ENCODE measurements around the gene KLRD1. TPM values are rescaled to one million over a fixed set of nuclear protein-coding genes. Genes with fewer than 3 reads are reported as not detected.

Gene KLRD1
- total and polyA plus RNA-seq, 12 donors, result 0.10 to 3.1 (median 0.68) TPM

DNA sequence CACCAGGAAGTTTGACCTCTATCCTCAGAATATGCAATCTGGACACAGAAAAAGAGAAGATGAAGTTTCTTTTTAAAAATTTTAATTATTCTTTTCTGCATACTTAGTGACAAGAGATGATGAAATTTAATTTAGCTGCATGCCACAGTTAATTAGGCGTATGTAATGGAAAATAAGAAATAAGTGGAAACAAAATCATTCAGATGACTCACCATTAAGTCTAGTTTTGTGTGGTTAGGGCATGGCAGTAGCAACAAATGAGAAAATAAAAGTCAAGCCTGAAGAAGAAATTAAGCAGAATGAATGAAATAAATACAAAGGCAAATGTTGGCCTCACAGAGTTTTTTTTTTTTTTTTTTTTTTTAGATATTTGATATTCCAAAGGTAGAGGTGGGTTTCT, 30.9 kb upstream of the KLRD1 start:
- H3K36me3 ChIP-seq (replicated peaks in 1 of 2), result no peaks in the 10 kb centered on the region
- no peaks in the 10 kb centered on the region for H3K9me3 ChIP-seq (replicated peaks in 1 of 3)
- WGBS, 4 donors, result 71 to 82% (median 78%) methylated on average over 1 of the region's 1 CpG
- H3K4me1 ChIP-seq (replicated peaks in 1 of 2), result no peaks in the 10 kb centered on the region
- no peaks in the 10 kb centered on the region for H3K27me3 ChIP-seq
- intact Hi-C loops (cut with DNase I), result no loop called here
- no peak for TF ChIP-seq POLR2A (IDR thresholded peaks at IDR 0.05)
- TF ChIP-seq CTCF (IDR thresholded peaks at IDR 0.05), result no peak
- no peak overlapping the region for H3K27ac ChIP-seq
- no peak for DNase-seq
- no peak overlapping the region for H3K4me3 ChIP-seq

- H3K4me1 ChIP-seq (replicated peaks in 1 of 2), result no peaks in the 10 kb centered on the region
- DNase-seq, result no peak
- no peaks in the 10 kb centered on the region for H3K36me3 ChIP-seq (replicated peaks in 1 of 2)
- no peak overlapping the region for H3K4me3 ChIP-seq
- intact Hi-C loops (cut with DNase I), result no loop called here
- no peak overlapping the region for H3K27ac ChIP-seq
- 77 to 92% (median 88%) methylated on average over 2 of the region's 2 CpGs for WGBS, 4 donors
- TF ChIP-seq CTCF (IDR thresholded peaks at IDR 0.05) (no peak), POLR2A (IDR thresholded peaks at IDR 0.05) (no peak)
- H3K9me3 ChIP-seq (replicated peaks in 1 of 3), result no peaks in the 10 kb centered on the region
- no peaks in the 10 kb centered on the region for H3K27me3 ChIP-seq
These were observed 29.6 kb upstream of the KLRD1 start for GRCh38 chr12:10278104-10278503.

DNA sequence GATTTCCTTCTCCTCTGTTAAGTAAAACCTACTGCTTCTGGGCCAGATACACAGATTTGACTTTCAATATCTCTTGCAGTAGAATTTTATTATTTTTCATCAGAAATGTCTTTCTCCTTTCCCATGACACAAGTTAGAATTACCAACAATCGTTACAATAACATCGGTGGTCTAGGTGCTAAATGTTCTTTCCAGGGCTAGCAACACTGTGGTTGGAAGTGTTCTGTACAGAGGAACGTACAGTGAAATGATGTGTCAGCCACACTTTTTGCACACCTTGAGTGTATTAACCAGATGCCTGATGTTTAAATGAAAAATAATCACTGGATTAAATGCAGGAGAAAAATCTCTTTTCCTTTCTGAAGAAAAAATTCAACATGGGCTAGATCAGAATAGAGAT, 27.7 kb upstream of the KLRD1 start:
- TF ChIP-seq POLR2A (IDR thresholded peaks at IDR 0.05), result no peak
- H3K4me1 ChIP-seq (replicated peaks in 1 of 2), result no peaks in the 10 kb centered on the region
- no peak overlapping the region for H3K27ac ChIP-seq
- 79 to 83% (median 81%) methylated on average over 3 of the region's 3 CpGs for WGBS, 4 donors
- no peaks in the 10 kb centered on the region for H3K36me3 ChIP-seq (replicated peaks in 1 of 2)
- H3K27me3 ChIP-seq, result no peaks in the 10 kb centered on the region
- no peak overlapping the region for H3K4me3 ChIP-seq
- intact Hi-C loops (cut with DNase I), result no loop called here
- no peak for DNase-seq
- no peaks in the 10 kb centered on the region for H3K9me3 ChIP-seq (replicated peaks in 1 of 3)

DNA sequence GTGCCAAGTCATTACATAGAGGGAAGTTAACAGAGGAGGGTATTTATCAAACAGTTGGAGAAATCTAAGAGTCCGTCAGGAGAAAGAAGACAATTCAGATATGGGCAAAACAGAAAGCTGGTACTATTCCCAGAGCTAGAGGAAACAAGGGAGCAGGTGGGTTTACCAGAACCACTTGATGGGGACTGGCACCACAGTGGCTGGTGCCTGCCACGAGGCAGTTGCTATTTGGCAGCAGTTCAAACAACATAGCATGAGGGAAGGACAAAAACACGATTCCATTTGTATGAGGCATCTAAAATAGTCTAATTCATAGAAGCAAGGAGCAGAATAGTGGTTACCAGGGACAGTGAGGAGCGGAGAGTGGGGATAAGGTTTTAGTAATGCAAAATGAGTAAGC, 24.6 kb upstream of the KLRD1 start:
- DNase-seq, result no peak
- H3K4me3 ChIP-seq, result no peak overlapping the region
- no peaks in the 10 kb centered on the region for H3K36me3 ChIP-seq (replicated peaks in 1 of 2)
- intact Hi-C loops (cut with DNase I), result no loop called here
- H3K4me1 ChIP-seq (replicated peaks in 1 of 2), result no peaks in the 10 kb centered on the region
- no peaks in the 10 kb centered on the region for H3K9me3 ChIP-seq (replicated peaks in 1 of 3)
- no peak for TF ChIP-seq POLR2A (IDR thresholded peaks at IDR 0.05)
- no peak for TF ChIP-seq CTCF (IDR thresholded peaks at IDR 0.05)
- H3K27ac ChIP-seq, result no peak overlapping the region
- H3K27me3 ChIP-seq, result no peaks in the 10 kb centered on the region
- WGBS, 4 donors, result 45 to 53% (median 48%) methylated on average over 4 of the region's 4 CpGs

GRCh38 chr12:10285919-10286318, 21.8 kb upstream of the KLRD1 start:
- DNase-seq, result no peak
- intact Hi-C loops (cut with DNase I), result no loop called here
- H3K27me3 ChIP-seq, result no peaks in the 10 kb centered on the region
- 70 to 75% (median 71%) methylated on average over 6 of the region's 6 CpGs for WGBS, 4 donors
- no peaks in the 10 kb centered on the region for H3K9me3 ChIP-seq (replicated peaks in 1 of 3)
- H3K4me3 ChIP-seq, result no peak overlapping the region
- H3K36me3 ChIP-seq (replicated peaks in 1 of 2), result no peaks in the 10 kb centered on the region
- no peak for TF ChIP-seq POLR2A (IDR thresholded peaks at IDR 0.05)
- no peak for TF ChIP-seq CTCF (IDR thresholded peaks at IDR 0.05)
- H3K27ac ChIP-seq, result no peak overlapping the region
- H3K4me1 ChIP-seq (replicated peaks in 1 of 2), result no peaks in the 10 kb centered on the region

Measured in adrenal gland (tissue), 12 donors.